ENCODE data around the gene PROX1. TPM values are rescaled to one million over a fixed set of nuclear protein-coding genes. Genes with fewer than 3 reads are reported as not detected.

PROX1 gene
- polyA plus RNA-seq, 1 donor (not counting 4 experiments of a cell fraction or from before 2014, with no cell fraction given) = 0.20 TPM

GRCh38 chr1:214043167-214043566 is 55.4 kb downstream of the PROX1 start:
- no peaks in the 10 kb centered on the region for H3K4me1 ChIP-seq (ENCODE audit: control insufficient read depth, extremely low read depth, insufficient read depth, low read length)
- H3K36me3 ChIP-seq (ENCODE audit: control insufficient read depth in 2 of 2, extremely low read depth in 1 of 2, insufficient read depth in 2 of 2, low read length in 2 of 2) = no peaks in the 10 kb centered on the region
- no peak overlapping the region for H3K4me3 ChIP-seq (ENCODE audit: control insufficient read depth in 2 of 3, extremely low read depth in 1 of 3, insufficient read depth in 2 of 3, low read depth in 1 of 3, low read length in 3 of 3)
- no peak overlapping the region for H3K4me2 ChIP-seq (ENCODE audit: control insufficient read depth, extremely low read depth, insufficient read depth, low read depth, low read length)
- TF ChIP-seq CTCF (optimal IDR thresholded peaks at IDR 0.05 in 1 of 3, IDR thresholded peaks at IDR 0.05 in 1 of 3, conservative IDR thresholded peaks at IDR 0.05 in 1 of 3; ENCODE audit: extremely low read depth in 1 of 3, insufficient read depth in 2 of 3, low read length in 3 of 3) (no peak), EZH2 (IDR thresholded peaks at IDR 0.05; ENCODE audit: low read length) (no peak)
- dilution Hi-C loops (cut with MboI; ENCODE audit: extremely low pct_ligation_motif_present, low sequenced_read_pairs) = no loop called here
- H3K27me3 ChIP-seq (ENCODE audit: control insufficient read depth, extremely low read depth, insufficient read depth, low read length) = no peaks in the 10 kb centered on the region
- H3K9me1 ChIP-seq (ENCODE audit: control insufficient read depth, extremely low read depth, insufficient read depth, low read length) = no peaks in the 10 kb centered on the region
- no peak overlapping the region for H3K9ac ChIP-seq (ENCODE audit: control insufficient read depth, extremely low read depth, insufficient read depth, low read length)
- no peaks in the 10 kb centered on the region for H4K20me1 ChIP-seq (ENCODE audit: control insufficient read depth, extremely low read depth, insufficient read depth, low read length)
- H3K9me3 ChIP-seq (ENCODE audit: control insufficient read depth, low read depth, low read length) = no peaks in the 10 kb centered on the region
- H2AFZ ChIP-seq (ENCODE audit: control insufficient read depth, low read length) = no peak overlapping the region
- DNase-seq (ENCODE audit: low read depth, low spot score) = no peak
- H3K79me2 ChIP-seq (ENCODE audit: control insufficient read depth, insufficient read depth, low read length) = no peaks in the 10 kb centered on the region
- H3K27ac ChIP-seq (ENCODE audit: control insufficient read depth, insufficient read depth, low read length) = no peak overlapping the region
- no peak for FAIRE-seq

- H3K79me2 ChIP-seq (ENCODE audit: control insufficient read depth, insufficient read depth, low read length) = no peaks in the 10 kb centered on the region
- H3K27me3 ChIP-seq (ENCODE audit: control insufficient read depth, extremely low read depth, insufficient read depth, low read length) = no peaks in the 10 kb centered on the region
- H3K4me1 ChIP-seq (ENCODE audit: control insufficient read depth, extremely low read depth, insufficient read depth, low read length) = no peaks in the 10 kb centered on the region
- H3K4me2 ChIP-seq (ENCODE audit: control insufficient read depth, extremely low read depth, insufficient read depth, low read depth, low read length) = no peak overlapping the region
- FAIRE-seq (no peak), DNase-seq (ENCODE audit: low read depth, low spot score) (no peak)
- H3K9me3 ChIP-seq (ENCODE audit: control insufficient read depth, low read depth, low read length) = no peaks in the 10 kb centered on the region
- TF ChIP-seq EZH2 (IDR thresholded peaks at IDR 0.05; ENCODE audit: low read length) (no peak), CTCF (optimal IDR thresholded peaks at IDR 0.05 in 1 of 3, IDR thresholded peaks at IDR 0.05 in 1 of 3, conservative IDR thresholded peaks at IDR 0.05 in 1 of 3; ENCODE audit: extremely low read depth in 1 of 3, insufficient read depth in 2 of 3, low read length in 3 of 3) (no peak)
- no peaks in the 10 kb centered on the region for H4K20me1 ChIP-seq (ENCODE audit: control insufficient read depth, extremely low read depth, insufficient read depth, low read length)
- H3K9me1 ChIP-seq (ENCODE audit: control insufficient read depth, extremely low read depth, insufficient read depth, low read length) = no peaks in the 10 kb centered on the region
- no peak overlapping the region for H3K27ac ChIP-seq (ENCODE audit: control insufficient read depth, insufficient read depth, low read length)
- H3K36me3 ChIP-seq (ENCODE audit: control insufficient read depth in 2 of 2, extremely low read depth in 1 of 2, insufficient read depth in 2 of 2, low read length in 2 of 2) = no peaks in the 10 kb centered on the region
- H3K4me3 ChIP-seq (ENCODE audit: control insufficient read depth in 2 of 3, extremely low read depth in 1 of 3, insufficient read depth in 2 of 3, low read depth in 1 of 3, low read length in 3 of 3) = no peak overlapping the region
- dilution Hi-C loops (cut with MboI; ENCODE audit: extremely low pct_ligation_motif_present, low sequenced_read_pairs) = no loop called here
- no peak overlapping the region for H2AFZ ChIP-seq (ENCODE audit: control insufficient read depth, low read length)
- H3K9ac ChIP-seq (ENCODE audit: control insufficient read depth, extremely low read depth, insufficient read depth, low read length) = no peak overlapping the region
Measured at GRCh38 chr1:214044438-214045214, 56.9 kb downstream of the PROX1 start.

Data from keratinocyte (primary cell).